GM04504 (cell line): ENCODE results near the gene MAP4.

ENCODE experiments used
- DNase-seq: peaks from one replicate; pipeline ENCODE4 v3.0.0-alpha.2; 2012; ENCODE audit warnings: low read depth

Gene MAP4

GRCh38 chr3:47961815-47962606 is 54.2 kb downstream of the MAP4 start:
- DNase-seq, result peak; percentile 35

- no peak for DNase-seq
Measured at GRCh38 chr3:47961036-47961435, 55.2 kb downstream of the MAP4 start.

GRCh38 chr3:47956521-47956920 is 59.7 kb downstream of the MAP4 start:
- no peak for DNase-seq

GRCh38 chr3:47954567-47954966 is 61.6 kb downstream of the MAP4 start:
- DNase-seq, result no peak

GRCh38 chr3:47950453-47951169 is 65.6 kb downstream of the MAP4 start:
- no peak for DNase-seq

- DNase-seq, result no peak
Measured at GRCh38 chr3:47949979-47950378, 66.2 kb downstream of the MAP4 start.

- no peak for DNase-seq
Measured at GRCh38 chr3:47940232-47940631, 76.0 kb downstream of the MAP4 start.

GRCh38 chr3:47932421-47932820 is 83.8 kb downstream of the MAP4 start:
- DNase-seq, result no peak

GRCh38 chr3:47930979-47931378 is 85.2 kb downstream of the MAP4 start:
- no peak for DNase-seq

- DNase-seq, result no peak
Measured at GRCh38 chr3:47916696-47917095, 99.5 kb downstream of the MAP4 start.

GRCh38 chr3:47916201-47916600 is 100.0 kb downstream of the MAP4 start:
- DNase-seq, result no peak

- no peak for DNase-seq
Measured at GRCh38 chr3:47912006-47912504, 104.2 kb downstream of the MAP4 start.

GRCh38 chr3:47910777-47911440 is 105.3 kb downstream of the MAP4 start:
- peak; percentile 63 for DNase-seq

- no peak for DNase-seq
Measured at GRCh38 chr3:47910233-47910632, 106.0 kb downstream of the MAP4 start.

- DNase-seq, result no peak
Measured at GRCh38 chr3:47909607-47910006, 106.6 kb downstream of the MAP4 start.

- no peak for DNase-seq
Measured at GRCh38 chr3:47908744-47909143, 107.5 kb downstream of the MAP4 start.

- no peak for DNase-seq
Measured at GRCh38 chr3:47907784-47908183, 108.4 kb downstream of the MAP4 start.

GRCh38 chr3:47902746-47903145 is 113.5 kb downstream of the MAP4 start:
- DNase-seq, result no peak

- no peak for DNase-seq
Measured at GRCh38 chr3:47901280-47901833, 114.9 kb downstream of the MAP4 start.

- DNase-seq, result no peak
Measured at GRCh38 chr3:47899495-47900108, 116.6 kb downstream of the MAP4 start.

- no peak for DNase-seq
Measured at GRCh38 chr3:47897954-47898353, 118.3 kb downstream of the MAP4 start.

GRCh38 chr3:47896736-47897135 is 119.5 kb downstream of the MAP4 start:
- DNase-seq, result no peak
